NAMALWA (cell line): ENCODE measurements around the gene ITPR3.

Experiments used
- DNase-seq: peaks from one replicate; pipeline ENCODE4 v3.0.0-alpha.2; 2015; ENCODE audit warnings: low spot score

ITPR3 gene

GRCh38 chr6:33670086-33670660 lies 49.1 kb downstream of the ITPR3 start:
- no peak for DNase-seq

- no peak for DNase-seq
Observed at GRCh38 chr6:33670971-33671743, 50.0 kb downstream of the ITPR3 start.

DNA sequence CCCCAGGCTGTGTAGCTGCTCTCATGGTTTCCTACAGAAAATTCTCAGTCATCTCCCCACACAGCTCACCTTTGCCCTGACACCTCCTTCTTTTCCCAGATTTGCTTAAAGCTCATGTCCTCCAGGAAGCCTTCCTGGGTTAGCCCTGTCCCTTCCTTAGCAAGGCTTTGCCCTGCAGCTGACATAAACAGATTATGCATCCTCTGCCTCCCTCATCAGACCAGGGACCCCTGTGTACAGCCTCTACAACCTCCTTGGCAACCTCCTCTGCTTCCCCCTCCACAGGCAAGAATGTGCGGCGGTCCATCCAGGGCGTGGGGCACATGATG lies 50.6 kb downstream of the ITPR3 start:
- no peak for DNase-seq

- DNase-seq, result no peak
Observed at GRCh38 chr6:33672808-33673207, 51.7 kb downstream of the ITPR3 start.

DNA sequence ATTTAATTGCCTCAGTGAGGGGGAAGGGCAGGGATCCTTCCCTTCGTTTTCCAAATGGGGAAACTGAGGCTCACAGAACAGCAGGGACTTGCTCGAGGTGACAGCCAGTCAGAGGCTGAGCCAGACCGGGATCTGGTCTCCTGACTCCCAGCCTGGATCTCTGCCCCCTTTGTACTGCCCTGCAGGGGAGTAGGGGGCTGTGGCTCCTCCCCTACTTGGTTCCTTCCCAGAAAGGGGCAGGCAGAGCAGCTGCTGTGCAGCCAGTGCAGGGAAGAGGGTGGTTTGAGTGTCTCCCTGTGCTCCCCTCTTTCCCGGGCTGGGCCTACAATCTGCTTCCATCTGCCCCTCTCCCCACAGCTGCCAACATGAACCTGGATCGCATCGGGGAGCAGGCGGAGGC lies 52.7 kb downstream of the ITPR3 start:
- DNase-seq, result no peak

- no peak for DNase-seq
Observed at GRCh38 chr6:33675968-33676367, 54.8 kb downstream of the ITPR3 start.

GRCh38 chr6:33676416-33677142 lies 55.5 kb downstream of the ITPR3 start:
- DNase-seq, result no peak

DNA sequence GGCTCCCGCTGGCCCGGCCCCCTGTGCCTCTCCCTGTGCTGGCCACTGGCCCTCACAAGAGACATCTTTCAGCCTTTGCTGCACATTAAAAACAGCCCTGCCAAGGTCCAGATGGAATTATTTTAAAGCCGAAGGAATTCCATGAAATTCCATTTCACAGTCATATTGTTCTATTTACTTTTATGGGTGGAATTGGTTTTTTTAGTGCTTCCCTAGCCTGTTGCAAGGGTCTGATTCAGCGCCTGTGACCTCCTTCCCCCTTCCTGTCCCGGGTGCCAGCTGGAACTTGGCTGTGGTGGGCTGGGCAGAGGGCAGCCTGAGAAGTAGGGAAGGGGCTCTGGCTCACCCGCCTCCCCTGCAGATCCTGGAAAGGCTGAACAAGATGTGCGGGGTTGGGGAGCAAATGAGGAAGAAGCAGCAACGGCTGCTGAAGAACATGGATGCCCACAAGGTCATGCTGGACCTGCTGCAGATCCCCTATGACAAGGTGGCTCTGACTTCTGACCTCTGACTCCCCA lies 56.1 kb downstream of the ITPR3 start:
- no peak for DNase-seq

GRCh38 chr6:33677689-33678088 lies 56.6 kb downstream of the ITPR3 start:
- DNase-seq, result no peak

- DNase-seq, result no peak
Observed at GRCh38 chr6:33678233-33678931, 57.3 kb downstream of the ITPR3 start.

DNA sequence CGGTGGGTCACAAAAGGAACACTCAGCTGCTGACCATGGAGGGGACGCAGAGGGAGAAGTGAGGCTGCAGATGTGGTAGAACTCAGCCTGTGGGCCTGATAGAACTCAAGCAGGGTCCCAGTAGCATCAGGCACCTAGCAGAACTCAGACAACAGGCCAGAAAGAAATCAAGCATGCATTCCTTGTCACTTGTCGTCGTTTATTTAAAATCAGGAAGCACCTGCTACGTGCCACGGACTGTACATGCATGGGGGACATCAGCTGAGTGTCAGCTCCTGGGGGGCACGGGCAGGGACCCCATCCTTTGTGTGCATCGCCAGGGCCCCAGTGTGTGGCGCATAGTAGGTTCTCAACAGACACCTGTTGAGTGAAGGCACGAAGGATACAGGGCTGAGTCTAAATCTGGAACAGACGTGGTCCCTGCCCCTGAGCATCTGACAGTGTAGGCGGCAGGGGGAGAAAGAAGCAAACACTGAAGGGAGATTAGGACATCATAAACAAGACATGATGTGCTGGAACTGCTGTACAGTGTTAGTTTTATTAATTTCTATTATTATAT lies 57.9 kb downstream of the ITPR3 start:
- DNase-seq, result no peak

- no peak for DNase-seq
Observed at GRCh38 chr6:33679761-33680160, 58.6 kb downstream of the ITPR3 start.

DNA sequence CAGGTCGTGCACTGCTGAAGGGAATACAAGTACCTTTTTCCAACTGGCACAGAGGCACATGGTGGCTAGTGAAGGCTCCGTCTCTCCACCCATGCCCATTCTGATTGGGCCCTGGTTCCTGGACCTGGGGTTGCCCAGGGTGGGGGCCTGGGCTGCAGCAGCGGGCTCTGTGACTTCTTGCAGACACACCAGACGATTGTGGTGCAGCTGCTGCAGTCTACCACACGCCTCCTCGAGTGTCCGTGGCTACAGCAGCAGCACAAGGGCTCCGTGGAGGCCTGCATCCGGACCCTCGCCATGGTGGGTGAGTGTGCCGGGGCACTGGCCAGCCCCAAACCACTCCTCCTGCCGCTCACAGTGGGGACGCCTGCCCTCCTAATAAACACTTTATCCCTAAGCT lies 61.2 kb downstream of the ITPR3 start:
- no peak for DNase-seq

GRCh38 chr6:33683051-33683571 lies 62.0 kb downstream of the ITPR3 start:
- no peak for DNase-seq

GRCh38 chr6:33683576-33684427 lies 62.7 kb downstream of the ITPR3 start:
- no peak for DNase-seq

DNA sequence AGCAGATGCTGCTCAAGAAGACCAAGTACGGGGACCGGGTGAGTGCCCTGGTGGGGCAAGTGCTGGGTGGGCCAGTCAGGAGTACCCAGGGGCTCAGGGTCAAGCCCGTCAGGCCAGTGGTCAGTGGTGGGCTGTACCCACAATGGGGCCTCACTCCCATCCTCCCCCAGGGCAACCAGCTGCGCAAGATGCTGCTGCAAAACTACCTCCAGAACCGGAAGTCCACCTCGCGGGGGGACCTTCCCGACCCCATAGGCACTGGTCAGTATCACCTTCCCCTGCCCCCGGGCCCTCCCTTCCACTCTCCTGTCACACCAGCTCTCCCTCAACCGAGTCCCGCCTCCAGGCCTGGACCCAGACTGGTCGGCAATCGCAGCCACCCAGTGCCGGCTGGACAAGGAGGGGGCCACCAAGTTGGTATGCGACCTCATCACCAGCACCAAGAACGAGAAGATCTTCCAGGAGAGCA lies 63.3 kb downstream of the ITPR3 start:
- no peak for DNase-seq

DNA sequence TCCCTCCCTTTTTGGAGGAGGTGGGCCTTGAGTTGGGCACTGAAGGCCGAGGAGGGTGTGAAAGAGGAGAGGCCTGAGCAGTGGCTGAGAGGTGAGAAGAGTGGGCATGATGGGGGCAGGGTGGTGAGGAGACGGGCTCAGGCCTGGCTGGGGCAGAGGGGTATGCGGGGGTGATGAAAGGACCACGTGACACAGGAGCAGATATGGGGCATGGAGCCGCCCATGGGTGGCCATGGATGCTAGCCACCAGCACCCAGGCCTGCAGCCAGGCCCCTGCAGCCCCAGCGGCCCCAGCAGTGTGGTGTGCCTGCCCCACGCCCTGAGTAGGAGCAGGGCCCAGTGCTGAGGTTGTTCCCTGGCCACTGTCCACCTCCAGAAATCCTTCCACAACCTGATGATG lies 63.9 kb downstream of the ITPR3 start:
- DNase-seq, result no peak

- DNase-seq, result no peak
Observed at GRCh38 chr6:33685411-33686224, 64.5 kb downstream of the ITPR3 start.

- no peak for DNase-seq
Observed at GRCh38 chr6:33686225-33686924, 65.3 kb downstream of the ITPR3 start.
